HL-60/S4 (cell line): ENCODE data around the gene NUP153.
"Not testable (repeated sequence)": the region's sequence is repeated elsewhere in the genome, so short reads cannot be mapped to it uniquely, and the experiment has no call there.

Source experiments
- in situ Hi-C: fragments of 300-500 bp; cut with MboI; formaldehyde crosslinking; loops from 2 replicates; pipeline ENCODE4 v1.14.3; 2022; ENCODE audit warnings: low sequenced_read_pairs

The NUP153 gene

DNA sequence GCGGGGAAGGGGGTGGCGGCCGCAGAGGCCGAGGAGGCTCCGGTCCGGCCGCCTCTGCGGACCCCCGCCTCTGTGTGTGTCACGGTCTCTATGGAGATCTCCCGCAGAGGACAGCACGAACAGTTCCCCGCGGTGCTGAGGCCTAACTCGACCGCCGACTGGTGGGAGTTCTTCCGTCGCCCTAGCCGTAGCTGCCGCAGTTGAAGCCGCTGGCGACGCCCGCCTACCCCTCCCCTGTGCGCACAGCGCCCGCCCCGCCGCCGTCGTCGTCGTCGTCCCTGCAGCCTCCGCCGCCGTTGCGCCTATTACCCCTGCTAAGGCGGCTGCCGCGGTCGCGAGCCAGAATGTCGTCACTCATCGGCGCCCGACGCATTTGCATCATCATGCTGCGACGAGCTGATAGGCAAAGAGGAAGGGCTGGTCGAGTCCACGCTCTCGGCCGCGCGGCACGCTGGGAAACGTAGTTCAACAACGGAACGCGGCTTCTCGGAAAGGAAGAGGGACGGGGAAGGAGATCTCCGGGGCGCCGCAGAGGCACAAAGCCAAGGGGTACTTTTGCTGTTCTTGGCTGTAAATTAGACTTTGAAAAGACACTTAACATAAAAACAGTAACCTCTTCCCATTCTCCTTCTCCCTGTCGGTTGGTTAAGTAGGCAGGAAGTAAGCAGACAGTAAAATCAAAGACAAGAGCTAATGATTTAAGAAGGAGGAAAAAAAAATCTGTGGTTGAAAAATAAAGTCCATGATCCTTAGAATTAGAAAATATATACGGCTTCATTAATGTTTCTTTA is at the start of gene NUP153:
TSS of gene NUP153 (minus strand) at position 346 of the 791 bp plus-strand sequence. CDS start 538 bp downstream, outside the sequence.
- in situ Hi-C loops, result no loop called here

DNA sequence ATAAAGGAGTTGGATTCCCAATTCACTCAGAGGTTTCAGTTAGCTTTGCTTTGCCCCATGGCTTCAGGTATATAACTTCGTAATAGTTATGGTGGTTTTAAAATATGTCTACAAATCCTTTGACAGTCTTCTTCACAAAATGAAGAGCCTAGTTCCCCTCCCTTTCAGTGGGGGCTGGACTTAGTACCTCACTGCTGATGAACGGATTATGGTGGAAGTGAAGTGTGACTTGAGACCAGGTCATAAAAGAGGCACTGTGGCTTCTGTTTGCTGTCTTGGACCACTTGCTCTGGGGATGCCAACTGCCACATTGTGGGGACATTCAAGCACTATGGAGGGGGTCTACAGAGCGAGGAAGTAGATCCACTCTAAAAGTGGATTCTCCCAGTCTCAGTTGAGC is 47.5 kb upstream of the NUP153 start:
- in situ Hi-C loops, result no loop called here

DNA sequence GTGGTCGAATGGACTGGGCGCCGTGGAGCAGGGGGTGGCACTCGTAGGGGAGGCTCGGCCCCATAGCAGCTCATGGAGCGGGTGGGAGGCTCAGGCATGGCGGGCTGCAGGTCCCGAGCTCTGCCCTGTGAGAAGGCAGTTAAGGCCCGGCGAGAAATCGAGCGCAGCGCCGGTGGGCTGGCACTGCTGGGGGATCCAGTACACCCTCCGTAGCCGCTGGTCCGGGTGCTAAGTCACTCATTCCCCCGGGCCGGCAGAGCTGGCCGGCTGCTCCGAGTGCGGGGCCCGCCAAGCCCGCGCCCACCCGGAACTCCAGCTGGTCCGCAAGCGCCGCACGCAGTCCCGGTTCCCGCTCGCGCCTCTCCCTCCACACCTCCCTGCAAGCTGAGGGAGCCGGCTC is 38.6 kb upstream of the NUP153 start:
- in situ Hi-C loops, result not testable (repeated sequence)

DNA sequence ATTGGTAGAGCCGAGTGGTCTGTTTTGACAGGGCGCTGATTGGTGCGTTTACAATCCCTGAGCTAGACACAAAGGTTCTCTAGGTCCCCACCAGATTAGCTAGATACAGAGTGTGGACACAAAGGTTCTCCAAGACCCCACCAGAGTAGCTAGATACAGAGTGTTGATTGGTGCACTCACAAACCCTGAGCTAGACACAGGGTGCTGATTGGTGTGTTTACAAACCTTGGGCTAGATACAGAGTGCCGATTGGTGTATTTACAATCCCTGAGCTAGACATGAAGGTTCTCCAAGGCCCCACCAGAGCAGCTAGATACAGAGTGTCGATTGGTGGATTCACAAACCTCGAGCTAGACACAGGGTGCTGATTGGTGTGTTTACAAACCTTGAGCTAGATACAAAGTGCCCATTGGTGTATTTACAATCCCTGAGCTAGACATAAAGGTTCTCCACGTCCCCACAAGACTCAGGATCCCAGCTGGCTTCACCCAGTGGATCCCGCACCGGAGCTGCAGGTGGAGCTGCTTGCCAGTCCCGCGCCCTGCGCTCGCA is 38.1 kb upstream of the NUP153 start:
- in situ Hi-C loops, result not testable (repeated sequence)

DNA sequence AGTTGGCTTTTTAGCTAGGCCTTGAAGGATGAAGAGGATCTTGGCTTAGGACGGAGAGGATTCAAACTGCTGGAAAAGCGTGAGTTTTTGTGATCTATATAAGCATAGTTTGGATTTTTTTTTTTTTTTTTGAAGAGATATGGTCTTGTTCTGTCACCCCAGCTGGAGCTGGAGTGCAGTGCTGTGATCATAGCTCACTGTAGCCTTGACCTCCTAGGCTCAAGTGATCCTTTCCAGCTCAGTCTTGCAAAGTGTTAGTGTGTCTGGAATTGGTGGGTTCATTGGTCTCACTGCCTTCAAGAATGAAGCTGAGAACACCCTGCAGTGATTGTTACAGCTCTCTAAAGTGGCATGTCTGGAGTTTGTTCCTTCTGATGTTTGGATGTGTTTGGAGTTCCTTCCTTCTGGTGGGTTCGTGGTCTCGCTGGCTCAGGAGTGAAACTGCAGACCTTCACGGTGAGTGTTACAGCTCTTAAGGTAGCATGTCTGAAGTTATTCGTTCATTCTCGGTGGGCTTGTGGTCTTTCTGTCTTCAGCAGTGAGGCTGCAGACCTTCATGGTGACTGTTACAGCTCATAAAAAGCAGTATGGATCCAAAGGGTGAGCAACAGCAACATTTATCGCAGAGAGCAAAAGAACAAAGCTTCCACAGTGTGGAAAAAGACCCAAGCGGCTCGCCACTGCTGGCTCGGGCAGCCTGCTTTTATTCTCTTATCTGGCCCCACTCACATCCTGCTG is 37.5 kb upstream of the NUP153 start:
- in situ Hi-C loops, result no loop called here

DNA sequence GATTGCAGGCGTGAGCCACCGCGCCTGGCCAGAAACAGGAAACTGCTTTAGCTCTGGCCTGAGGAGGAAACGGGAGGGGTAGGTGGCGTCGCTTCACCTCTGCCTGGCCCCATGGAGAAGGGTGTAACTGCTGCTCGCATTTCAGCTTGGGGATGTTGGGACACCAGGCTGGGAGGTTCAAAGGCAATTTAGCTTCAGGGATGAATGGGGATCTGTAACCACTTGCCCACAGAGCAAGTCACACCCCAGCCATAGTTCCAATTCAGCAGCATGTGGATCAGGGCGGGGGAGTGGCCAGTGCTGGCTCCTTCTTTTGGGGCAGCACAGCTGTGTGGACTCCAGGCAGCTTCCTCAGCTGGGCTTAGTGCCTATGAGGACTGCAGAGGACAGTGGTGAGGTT is 34.8 kb upstream of the NUP153 start:
- in situ Hi-C loops, result no loop called here

DNA sequence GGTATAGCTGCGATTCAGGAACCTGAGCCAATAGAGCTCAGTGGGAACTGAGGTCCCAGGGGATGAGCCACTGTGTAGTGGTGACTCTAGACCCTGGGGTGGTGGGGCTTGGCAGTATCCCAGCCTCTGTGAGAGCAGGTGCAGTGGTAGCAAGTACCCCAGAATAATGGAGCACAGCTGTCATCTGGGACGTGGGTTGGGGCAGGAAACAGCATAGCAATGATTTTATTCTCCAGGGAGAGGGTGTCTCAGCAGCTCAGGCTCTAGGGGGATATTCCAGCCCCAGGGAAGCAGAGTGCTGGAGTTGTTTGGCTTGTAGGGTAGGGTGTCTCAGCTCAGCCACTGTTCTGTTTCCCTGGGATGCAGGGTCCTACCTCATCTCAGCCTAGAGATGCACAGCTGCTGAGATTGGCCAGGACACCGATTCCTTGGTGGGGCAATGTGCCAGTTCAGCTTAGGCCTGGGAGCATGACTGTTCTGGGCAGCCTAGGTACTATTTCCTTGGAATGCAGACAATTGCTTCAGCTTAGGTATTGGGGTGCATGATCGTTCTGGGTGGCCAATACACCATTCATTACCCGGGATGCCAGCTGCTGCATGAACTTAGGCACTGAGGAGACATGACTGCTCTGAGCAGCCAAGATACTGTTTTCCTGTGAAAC is 34.0 kb upstream of the NUP153 start:
- in situ Hi-C loops, result no loop called here

DNA sequence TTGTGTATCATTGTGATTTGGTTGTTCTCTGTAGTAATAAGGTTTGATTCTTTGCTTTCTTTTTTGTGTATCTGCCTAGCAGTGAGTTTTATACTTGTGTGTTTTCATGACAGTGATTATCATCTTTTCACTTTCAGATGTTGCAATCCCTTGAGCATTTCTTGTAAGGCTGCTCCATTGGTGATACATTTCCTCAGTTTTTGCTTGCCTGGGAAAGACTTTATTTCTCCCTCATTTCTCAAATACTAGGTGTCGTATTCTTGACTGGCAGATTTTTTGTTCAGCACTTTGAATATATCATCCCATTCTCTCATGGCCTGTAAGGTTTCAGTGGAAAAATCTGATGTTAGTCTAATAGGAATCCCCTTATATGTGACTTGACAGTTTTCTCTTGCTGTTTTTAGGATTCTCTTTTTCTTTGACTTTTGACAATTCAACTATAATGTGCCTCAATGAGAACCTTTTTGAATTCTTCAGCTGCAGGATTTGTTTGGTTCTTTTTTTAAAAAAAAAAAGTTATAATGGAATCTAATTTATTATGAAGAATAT is 31.1 kb upstream of the NUP153 start:
- in situ Hi-C loops, result no loop called here

DNA sequence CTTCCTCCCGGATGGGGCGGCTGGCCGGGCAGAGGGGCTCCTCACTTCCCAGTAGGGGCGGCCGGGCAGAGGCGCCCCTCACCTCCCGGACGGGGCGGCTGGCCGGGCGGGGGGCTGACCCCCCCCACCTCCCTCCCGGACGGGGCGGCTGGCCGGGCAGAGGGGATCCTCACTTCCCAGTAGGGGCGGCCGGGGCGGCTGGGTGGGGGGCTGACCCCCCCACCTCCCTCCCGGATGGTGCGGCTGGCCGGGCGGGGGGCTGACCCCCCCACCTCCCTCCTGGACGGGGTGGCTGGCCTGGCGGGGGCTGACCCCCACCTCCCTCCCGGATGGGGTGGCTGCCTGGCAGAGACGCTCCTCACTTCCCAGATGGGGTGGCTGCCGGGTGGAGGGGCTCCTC is 28.6 kb upstream of the NUP153 start:
- in situ Hi-C loops, result not testable (repeated sequence)

DNA sequence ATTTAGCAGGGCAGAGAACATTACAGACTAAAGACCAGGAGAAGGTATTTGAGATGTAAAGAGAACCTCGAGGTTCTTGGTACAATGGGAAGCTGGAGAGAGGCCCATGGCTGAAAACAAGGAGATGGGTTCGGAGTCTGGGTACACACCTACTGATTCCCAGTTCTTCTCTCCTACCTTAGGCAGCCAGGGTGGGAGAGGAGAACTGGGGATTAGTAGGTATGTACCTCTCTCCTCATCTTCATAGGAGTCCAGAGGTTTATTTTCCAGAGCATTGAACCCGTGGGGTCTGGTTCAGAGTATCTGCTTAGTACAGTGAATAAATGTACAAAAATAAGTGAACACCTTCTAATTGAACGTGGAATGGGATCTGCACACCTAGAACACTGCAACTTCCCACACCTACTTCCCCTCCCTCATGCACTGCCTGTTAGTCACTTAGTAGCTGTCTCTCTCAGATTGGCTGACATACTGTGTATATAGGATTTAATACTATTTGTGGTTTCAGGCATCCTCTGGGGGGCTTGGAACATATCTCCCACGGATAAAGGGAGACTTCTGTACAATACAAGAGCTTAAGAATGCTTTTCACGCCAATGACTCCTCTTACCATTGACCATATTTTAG is 23.5 kb upstream of the NUP153 start:
- in situ Hi-C loops, result no loop called here

DNA sequence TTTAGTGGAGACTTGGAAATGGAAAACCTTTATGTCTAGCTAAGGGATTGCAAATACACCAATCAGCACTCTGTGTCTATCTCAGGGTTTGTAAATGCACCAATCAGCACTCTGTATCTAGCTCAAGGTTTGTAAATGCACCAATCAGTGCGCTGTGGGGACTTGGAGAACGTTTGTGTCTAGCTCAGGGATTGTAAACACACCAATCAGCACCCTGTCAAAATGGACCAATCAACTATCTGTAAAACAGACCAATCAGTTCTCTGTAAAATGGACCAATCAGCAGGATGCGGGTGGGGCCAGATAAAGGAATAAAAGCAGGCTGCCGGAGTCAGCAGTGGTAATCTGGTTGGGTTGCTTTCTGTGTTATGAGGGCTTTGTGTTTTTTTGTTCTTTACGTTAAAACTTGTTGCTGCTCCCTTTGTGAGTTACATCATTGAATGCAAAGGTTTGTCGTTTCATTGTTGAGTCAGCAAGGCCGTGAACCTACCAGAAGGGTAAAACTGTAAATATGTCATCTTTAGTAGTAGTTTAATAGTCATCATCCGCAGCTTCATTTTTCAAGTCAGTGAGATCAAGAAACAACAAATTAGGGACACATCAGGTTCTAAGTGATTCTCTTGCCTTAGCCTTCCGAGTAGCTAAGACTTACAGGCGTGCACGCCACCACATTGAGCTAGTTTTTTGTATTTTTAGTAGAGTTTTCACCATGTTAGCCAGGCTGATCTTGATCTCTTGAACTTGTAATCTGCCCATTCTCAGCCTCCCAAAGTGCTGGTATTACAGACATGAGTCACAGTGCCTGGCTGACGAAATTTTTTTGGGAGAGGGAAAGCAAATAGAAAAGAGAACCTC is 22.7 kb upstream of the NUP153 start:
- in situ Hi-C loops, result no loop called here

DNA sequence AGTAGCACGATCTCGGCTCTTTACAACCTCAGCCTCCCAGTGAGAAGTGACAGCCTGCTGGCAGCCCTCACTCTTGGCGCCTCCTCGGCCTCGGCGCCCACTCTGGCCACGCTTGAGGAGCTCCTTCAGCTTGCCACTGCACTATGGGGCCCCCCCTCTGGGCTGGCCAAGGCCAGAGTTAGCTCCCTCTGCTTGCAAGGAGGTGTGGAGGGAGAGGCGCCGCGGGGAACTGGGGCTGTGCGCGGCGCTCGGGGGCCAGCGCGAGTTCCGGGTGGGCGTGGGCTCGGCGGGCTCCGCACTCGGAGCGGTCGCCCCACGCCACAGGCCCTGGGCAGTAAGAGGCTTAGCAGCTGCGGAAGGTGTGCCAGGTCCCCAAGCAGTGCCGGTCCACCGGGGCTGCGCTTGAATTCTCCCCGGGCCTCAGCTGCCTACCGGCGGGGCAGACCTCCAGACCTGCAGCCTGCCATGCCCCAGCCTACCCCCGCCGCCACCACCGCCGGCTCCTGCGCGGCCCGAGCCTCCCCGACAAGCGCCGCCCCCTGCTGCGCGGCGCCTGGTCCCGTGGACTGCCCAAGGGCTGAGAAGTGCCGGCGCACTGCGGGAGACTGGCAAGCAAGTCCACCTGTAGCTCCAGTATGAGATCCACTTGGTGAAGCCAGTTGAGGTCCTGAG is 22.0 kb upstream of the NUP153 start:
- in situ Hi-C loops, result no loop called here

DNA sequence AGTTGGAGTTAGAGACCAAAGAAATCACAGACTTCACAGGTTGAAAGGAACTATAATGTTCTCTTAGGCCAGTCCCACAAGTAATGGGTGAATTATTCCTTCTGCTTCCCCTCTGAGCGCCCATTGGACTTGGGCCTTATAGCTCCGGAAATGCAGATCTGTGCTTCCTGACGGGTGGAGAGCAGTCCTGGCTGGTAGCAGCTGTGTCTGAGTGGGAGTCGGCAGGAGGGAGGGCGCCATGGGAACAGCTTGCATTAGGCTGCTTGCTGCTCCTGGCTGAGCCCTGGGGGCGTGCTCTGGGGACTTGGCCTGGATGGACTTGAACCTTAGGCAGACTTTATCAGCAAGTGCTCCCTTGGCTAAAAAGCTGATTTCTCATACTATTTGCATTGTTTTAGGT is 18.4 kb upstream of the NUP153 start:
- in situ Hi-C loops, result no loop called here

DNA sequence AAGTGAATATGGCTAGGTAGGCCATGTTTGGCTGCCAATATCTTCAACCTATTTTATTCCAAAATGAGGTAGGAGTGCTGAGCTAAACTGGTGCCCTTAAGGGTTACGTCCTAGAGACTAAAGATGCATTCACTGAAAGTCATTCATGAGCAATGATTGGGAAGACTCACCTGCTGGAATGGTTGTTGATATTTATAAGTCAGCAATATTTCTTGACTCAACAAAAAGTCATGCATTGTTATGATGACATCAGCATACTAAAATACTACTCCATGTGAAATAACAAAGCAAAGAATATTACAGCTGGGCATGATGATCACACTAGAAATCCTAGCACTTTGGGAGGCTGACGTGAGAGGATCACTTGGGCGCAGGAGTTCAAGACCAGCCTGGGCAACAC is 17.6 kb upstream of the NUP153 start:
- in situ Hi-C loops, result no loop called here

DNA sequence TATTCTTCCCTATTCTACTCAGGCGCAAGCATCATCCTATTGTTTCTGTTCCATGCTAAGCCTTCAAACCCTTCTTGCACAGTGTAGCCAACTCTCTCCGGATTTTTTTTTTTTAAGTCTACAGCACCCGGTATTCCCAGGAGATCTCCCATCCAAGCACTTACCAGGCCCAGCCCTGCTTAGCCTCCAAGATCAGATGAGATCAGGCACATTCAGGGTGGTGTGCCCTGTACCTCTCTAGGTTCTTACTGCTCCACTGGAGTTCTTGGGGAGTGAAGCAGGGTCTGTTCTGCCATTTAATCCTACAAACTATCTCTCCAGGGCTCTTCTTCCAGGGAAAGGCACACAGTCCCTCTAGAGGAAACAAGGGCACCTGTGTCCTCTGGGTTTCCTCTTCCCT is 14.9 kb upstream of the NUP153 start:
- in situ Hi-C loops, result no loop called here

DNA sequence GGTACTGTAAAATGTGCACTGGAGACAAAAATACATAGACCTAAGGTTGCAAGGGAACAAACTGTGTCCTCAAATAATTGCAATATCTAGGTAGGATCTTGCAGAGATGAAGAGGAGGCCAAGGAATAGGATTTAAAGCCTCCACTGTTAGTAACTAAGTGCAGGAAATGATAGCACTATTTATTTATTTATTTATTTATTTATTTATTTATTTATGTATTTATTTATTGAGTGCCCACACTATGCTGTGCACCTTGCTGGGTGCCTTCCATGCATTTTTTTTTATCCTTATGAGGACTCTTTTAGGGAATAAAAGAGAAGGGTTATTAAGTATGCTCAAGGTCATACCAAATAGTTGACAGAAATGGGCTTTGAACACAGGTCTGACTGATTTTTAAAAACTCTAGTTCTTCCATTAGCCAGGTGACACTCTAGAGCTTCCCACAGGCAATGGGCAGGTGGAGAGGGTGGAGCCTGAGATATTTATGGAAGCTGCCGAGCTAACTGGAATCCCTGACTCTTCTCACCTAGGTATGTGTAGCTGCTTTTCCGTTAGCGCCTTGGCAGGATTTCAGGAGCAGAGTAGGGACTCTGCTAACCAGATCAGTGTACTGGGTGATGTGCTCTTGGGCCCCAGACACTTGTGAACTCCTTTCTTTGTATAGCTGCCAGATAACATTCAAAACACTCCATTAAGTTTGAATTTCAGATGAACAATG is 12.8 kb upstream of the NUP153 start:
- in situ Hi-C loops, result no loop called here

DNA sequence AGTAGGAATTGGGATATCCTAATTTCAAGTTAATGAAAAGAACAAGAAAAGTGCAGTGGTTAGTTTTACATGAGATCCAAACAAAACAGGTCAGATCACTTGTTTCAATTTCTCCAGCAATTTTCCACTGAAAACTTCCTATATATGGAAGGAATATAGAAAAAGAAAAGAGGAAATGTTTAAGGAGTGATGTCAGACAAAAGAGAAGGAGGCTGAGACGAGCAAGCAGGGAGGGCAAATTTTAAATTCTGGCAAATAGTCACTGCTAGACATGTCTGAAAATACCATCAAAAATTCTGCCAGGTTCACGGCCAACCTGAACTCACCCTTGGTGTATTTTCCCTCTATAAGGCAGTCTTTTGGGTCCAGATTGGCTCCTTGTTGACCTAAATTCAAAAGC is 9.5 kb upstream of the NUP153 start:
- in situ Hi-C loops, result no loop called here
